Measurements from ENCODE around the gene SMARCAD1. TPM values are rescaled to one million over a fixed set of nuclear protein-coding genes. Genes with fewer than 3 reads are reported as not detected.
A peak's percentile ranks its signal among the peaks of the same experiment; 100 is the strongest.

The SMARCAD1 gene
- total RNA-seq, 1 experiment from 2014 or later: 76.7 TPM

DNA sequence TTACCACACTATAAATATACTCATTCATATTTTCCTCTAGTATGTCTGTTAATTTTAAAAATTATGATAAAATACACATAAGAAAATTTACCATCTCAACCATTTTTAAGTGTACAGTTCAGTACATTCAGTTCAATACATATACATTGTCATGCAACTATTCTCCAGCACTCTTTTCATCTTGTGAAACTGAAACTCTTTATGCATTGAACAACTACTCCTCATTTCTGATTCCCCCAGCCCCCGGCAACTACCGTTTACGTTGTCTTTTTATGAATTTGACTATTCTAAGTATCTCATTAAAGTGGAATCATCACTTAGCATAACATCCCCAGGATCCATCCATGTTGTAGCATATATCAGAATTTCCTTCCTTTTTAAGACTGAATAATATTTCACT lies 8.7 kb downstream of the SMARCAD1 start:
- no peaks in the 10 kb centered on the region for H3K9me2 ChIP-seq (replicated peaks; ENCODE audit: insufficient read depth, low read length)
- H4K20me1 ChIP-seq (ENCODE audit: insufficient read depth, low read depth, low read length): no peaks in the 10 kb centered on the region
- no peak overlapping the region for H3K4me3 ChIP-seq (ENCODE audit: low read length)
- peaks cover 90% of the 10 kb centered on the region for H3K79me2 ChIP-seq (ENCODE audit: low read length)
- no peak overlapping the region for H2AFZ ChIP-seq (ENCODE audit: low read length)
- H3K4me1 ChIP-seq (ENCODE audit: low read length): peaks cover 2% of the 10 kb centered on the region; the same call in 1 of the 2 replicates
- no peaks in the 10 kb centered on the region for H3K27me3 ChIP-seq (ENCODE audit: low read length)
- H3K36me3 ChIP-seq (ENCODE audit: insufficient read depth, low read length): peaks cover 70% of the 10 kb centered on the region
- no peak overlapping the region for H3K4me2 ChIP-seq (ENCODE audit: low read depth, low read length, poor library complexity, severe bottlenecking)
- no peaks in the 10 kb centered on the region for H3K9me3 ChIP-seq (ENCODE audit: low read length)
- DNase-seq: no peak
- H3K9ac ChIP-seq (ENCODE audit: low read length): no peak overlapping the region
- no peak overlapping the region for H3K27ac ChIP-seq (ENCODE audit: low read length)

DNA sequence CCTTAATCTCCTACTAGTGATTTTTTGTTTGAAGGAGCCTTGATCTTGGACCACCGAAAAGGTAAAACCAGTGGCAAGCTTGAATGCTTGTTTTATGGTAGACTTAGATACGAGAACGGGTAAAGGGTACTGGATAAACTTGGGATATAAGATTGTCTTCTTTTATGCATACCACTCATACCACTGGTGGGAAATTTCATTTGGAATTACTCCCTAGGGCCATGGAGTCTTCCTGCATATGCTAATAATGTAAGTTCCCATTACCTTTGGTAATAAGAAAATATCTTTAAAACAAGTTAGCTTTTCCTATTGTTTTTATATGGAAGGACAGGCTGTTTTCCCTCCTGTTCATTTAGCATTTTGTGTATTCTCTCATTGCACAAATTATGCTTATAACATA lies 11.7 kb downstream of the SMARCAD1 start:
- no peak overlapping the region for H3K9ac ChIP-seq (ENCODE audit: low read length)
- H2AFZ ChIP-seq (ENCODE audit: low read length): no peak overlapping the region
- peaks cover 95% of the 10 kb centered on the region for H3K79me2 ChIP-seq (ENCODE audit: low read length)
- no peak for DNase-seq
- no peak overlapping the region for H3K4me2 ChIP-seq (ENCODE audit: low read depth, low read length, poor library complexity, severe bottlenecking)
- no peaks in the 10 kb centered on the region for H3K27me3 ChIP-seq (ENCODE audit: low read length)
- no peak overlapping the region for H3K4me3 ChIP-seq (ENCODE audit: low read length)
- no peak overlapping the region for H3K27ac ChIP-seq (ENCODE audit: low read length)
- H3K9me3 ChIP-seq (ENCODE audit: low read length): no peaks in the 10 kb centered on the region
- peaks cover 3% of the 10 kb centered on the region; the same call in 1 of the 2 replicates for H4K20me1 ChIP-seq (ENCODE audit: insufficient read depth, low read depth, low read length)
- no peaks in the 10 kb centered on the region for H3K9me2 ChIP-seq (replicated peaks; ENCODE audit: insufficient read depth, low read length)
- peaks cover 59% of the 10 kb centered on the region for H3K36me3 ChIP-seq (ENCODE audit: insufficient read depth, low read length)
- H3K4me1 ChIP-seq (ENCODE audit: low read length): peaks cover 5% of the 10 kb centered on the region

DNA sequence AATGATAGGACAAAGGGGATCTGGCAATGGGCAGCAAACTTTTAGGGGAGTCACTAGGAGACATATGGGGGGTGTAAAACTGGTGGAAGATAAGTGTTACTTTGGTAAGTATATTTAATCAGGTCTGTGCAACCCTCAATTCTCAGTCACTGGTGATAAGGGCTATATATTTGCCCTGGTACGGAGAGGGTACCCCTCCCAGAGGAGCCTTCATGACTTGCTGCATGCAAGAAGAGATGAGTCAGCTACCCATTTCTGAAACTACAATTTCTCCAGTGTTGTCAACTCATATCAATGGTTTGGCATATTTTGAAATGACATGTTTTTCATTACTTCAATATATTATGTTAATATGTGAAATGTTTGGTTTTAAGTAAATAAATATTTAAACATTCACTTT lies 14.3 kb downstream of the SMARCAD1 start:
- Histone ChIP-seq H3K36me3 (ENCODE audit: insufficient read depth, low read length) (peaks cover 53% of the 10 kb centered on the region; the same call in 1 of the 2 replicates), H3K9ac (ENCODE audit: low read length) (no peak overlapping the region), H3K4me1 (ENCODE audit: low read length) (peaks cover 25% of the 10 kb centered on the region), H2AFZ (ENCODE audit: low read length) (no peak overlapping the region), H3K27me3 (ENCODE audit: low read length) (no peaks in the 10 kb centered on the region), H3K79me2 (ENCODE audit: low read length) (peaks cover 95% of the 10 kb centered on the region), H3K27ac (ENCODE audit: low read length) (no peak overlapping the region), H3K4me2 (ENCODE audit: low read depth, low read length, poor library complexity, severe bottlenecking) (no peak overlapping the region), H4K20me1 (ENCODE audit: insufficient read depth, low read depth, low read length) (peaks cover 3% of the 10 kb centered on the region), H3K9me3 (ENCODE audit: low read length) (no peaks in the 10 kb centered on the region), H3K9me2 (replicated peaks; ENCODE audit: insufficient read depth, low read length) (no peaks in the 10 kb centered on the region), H3K4me3 (ENCODE audit: low read length) (no peak overlapping the region)
- DNase-seq: no peak

DNA sequence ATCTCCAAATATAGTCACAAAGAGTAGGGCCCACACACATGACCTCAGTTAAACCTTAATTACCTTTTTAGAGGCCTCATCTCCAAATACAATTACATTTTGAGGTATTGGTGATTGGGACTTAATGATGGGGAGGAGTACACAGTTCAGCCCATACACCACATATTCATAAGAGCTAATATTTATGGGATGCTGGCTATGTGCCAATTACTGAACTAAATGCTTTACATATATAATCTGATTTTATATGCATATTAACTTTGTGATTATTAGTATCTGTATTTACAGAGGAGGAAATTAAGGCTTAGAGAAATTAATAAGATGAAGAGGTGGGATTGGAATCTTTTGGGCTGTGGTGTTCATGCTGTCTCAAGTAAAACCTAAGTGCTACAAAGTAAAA lies 17.8 kb downstream of the SMARCAD1 start:
- no peak for DNase-seq
- no peak overlapping the region for H3K9ac ChIP-seq (ENCODE audit: low read length)

DNA sequence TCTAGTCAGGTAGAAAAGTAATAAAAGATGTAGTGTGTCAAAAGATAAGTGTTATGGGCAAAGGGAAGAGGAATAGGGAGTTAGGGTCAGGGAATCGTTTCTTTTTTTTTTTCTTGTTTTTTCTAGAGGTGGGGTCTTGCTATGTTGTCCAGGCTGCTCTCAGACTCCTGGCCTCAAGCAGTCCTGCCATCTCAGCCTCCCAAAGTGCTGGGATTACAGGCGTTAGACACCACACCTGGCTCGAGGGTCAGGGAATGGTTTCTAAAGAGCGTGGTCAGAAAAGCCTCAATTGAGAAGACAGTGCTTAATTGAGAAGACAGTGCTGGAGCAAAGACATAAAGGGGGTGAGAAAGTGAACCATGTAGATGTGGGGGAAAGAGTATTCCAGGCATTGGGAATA lies 19.1 kb downstream of the SMARCAD1 start:
- no peak overlapping the region for H3K9ac ChIP-seq (ENCODE audit: low read length)
- H3K79me2 ChIP-seq (ENCODE audit: low read length): peaks cover 95% of the 10 kb centered on the region
- H3K9me2 ChIP-seq (replicated peaks; ENCODE audit: insufficient read depth, low read length): no peaks in the 10 kb centered on the region
- no peak overlapping the region for H3K27ac ChIP-seq (ENCODE audit: low read length)
- no peak overlapping the region for H3K4me2 ChIP-seq (ENCODE audit: low read depth, low read length, poor library complexity, severe bottlenecking)
- H4K20me1 ChIP-seq (ENCODE audit: insufficient read depth, low read depth, low read length): peaks cover 3% of the 10 kb centered on the region
- DNase-seq: no peak
- H3K9me3 ChIP-seq (ENCODE audit: low read length): no peaks in the 10 kb centered on the region
- no peaks in the 10 kb centered on the region for H3K27me3 ChIP-seq (ENCODE audit: low read length)
- H3K4me1 ChIP-seq (ENCODE audit: low read length): peaks cover 25% of the 10 kb centered on the region
- peaks cover 48% of the 10 kb centered on the region; the same call in 1 of the 2 replicates for H3K36me3 ChIP-seq (ENCODE audit: insufficient read depth, low read length)
- H3K4me3 ChIP-seq (ENCODE audit: low read length): no peak overlapping the region
- H2AFZ ChIP-seq (ENCODE audit: low read length): no peak overlapping the region

More for the DNA sequence above, 17.8 kb downstream of the SMARCAD1 start:
- Histone ChIP-seq H4K20me1 (ENCODE audit: insufficient read depth, low read depth, low read length) (peaks cover 3% of the 10 kb centered on the region), H3K4me1 (ENCODE audit: low read length) (peaks cover 25% of the 10 kb centered on the region), H3K9me2 (replicated peaks; ENCODE audit: insufficient read depth, low read length) (no peaks in the 10 kb centered on the region), H3K4me2 (ENCODE audit: low read depth, low read length, poor library complexity, severe bottlenecking) (peak overlapping the region; percentile 5), H3K79me2 (ENCODE audit: low read length) (peaks cover 94% of the 10 kb centered on the region), H3K27me3 (ENCODE audit: low read length) (no peaks in the 10 kb centered on the region), H3K36me3 (ENCODE audit: insufficient read depth, low read length) (peaks cover 50% of the 10 kb centered on the region; the same call in 1 of the 2 replicates), H3K4me3 (ENCODE audit: low read length) (no peak overlapping the region), H2AFZ (ENCODE audit: low read length) (no peak overlapping the region), H3K27ac (ENCODE audit: low read length) (no peak overlapping the region), H3K9me3 (ENCODE audit: low read length) (no peaks in the 10 kb centered on the region)

DNA sequence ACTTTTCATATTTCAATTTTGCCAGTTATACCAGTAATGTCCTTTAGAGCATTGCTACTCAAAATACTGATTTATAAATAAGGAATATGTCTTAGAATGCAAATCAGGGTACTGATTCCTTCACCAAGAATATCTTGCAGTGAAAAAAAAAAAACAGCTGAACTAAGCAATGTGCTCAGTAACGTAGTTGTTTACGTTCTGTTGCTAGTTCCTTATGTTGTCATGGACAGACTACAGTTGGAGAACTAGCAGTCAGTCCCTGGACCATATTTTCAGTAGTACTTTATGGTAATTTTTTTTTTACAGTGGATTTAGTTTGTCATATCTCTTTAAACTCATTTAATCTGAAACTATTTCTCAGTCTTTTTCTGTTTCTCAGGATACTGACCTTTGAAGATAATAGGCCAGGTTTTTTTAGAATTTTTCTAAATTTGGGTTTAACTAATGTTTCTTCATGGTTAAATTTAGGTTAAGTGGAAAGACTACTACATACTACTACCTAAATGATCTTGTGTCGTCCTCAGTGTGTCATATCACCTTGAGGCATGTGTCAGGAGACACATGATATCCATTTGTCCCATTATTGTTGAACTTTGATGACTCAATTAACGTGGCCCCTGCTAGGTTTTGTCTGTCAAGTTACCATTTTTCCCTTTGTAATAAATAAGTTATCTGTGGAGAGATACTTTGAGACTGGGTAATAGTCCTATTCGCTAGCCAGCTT lies 21.0 kb downstream of the SMARCAD1 start:
- no peak overlapping the region for H3K27ac ChIP-seq (ENCODE audit: low read length)
- H3K9me3 ChIP-seq (ENCODE audit: low read length): no peaks in the 10 kb centered on the region
- no peaks in the 10 kb centered on the region for H3K27me3 ChIP-seq (ENCODE audit: low read length)
- no peaks in the 10 kb centered on the region; the same call in 1 of the 2 replicates for H4K20me1 ChIP-seq (ENCODE audit: insufficient read depth, low read depth, low read length)
- no peak for DNase-seq
- no peak overlapping the region for H3K4me2 ChIP-seq (ENCODE audit: low read depth, low read length, poor library complexity, severe bottlenecking)
- H2AFZ ChIP-seq (ENCODE audit: low read length): no peak overlapping the region
- H3K4me3 ChIP-seq (ENCODE audit: low read length): no peak overlapping the region
- H3K9ac ChIP-seq (ENCODE audit: low read length): no peak overlapping the region
- peaks cover 94% of the 10 kb centered on the region for H3K79me2 ChIP-seq (ENCODE audit: low read length)
- no peaks in the 10 kb centered on the region for H3K9me2 ChIP-seq (replicated peaks; ENCODE audit: insufficient read depth, low read length)
- H3K4me1 ChIP-seq (ENCODE audit: low read length): peaks cover 25% of the 10 kb centered on the region
- H3K36me3 ChIP-seq (ENCODE audit: insufficient read depth, low read length): peaks cover 45% of the 10 kb centered on the region; the same call in 1 of the 2 replicates

DNA sequence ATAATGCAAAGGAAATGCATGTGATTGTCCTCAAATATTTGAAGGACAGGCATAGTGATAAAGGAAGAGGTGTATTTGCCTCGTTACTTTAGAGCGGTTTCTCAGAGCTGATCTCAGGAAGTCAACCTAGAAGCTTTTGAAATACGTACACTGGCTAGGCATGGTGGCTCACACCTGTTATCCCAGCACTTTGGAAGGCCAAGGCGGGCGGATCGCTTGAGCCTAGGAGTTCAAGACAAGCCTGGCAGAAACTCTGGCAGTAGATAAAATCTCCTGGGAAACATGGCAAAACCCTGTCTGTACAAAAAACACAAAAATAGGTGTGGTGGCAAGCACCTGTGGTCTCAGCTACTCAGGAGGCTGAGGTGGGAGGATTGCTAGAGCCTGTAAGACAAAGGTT lies 24.9 kb downstream of the SMARCAD1 start:
- H2AFZ ChIP-seq (ENCODE audit: low read length): no peak overlapping the region
- H3K27ac ChIP-seq (ENCODE audit: low read length): no peak overlapping the region
- H3K36me3 ChIP-seq (ENCODE audit: insufficient read depth, low read length): peaks cover 50% of the 10 kb centered on the region
- no peak overlapping the region for H3K4me3 ChIP-seq (ENCODE audit: low read length)
- no peak overlapping the region for H3K9ac ChIP-seq (ENCODE audit: low read length)
- no peaks in the 10 kb centered on the region for H3K9me2 ChIP-seq (replicated peaks; ENCODE audit: insufficient read depth, low read length)
- H3K4me1 ChIP-seq (ENCODE audit: low read length): no peaks in the 10 kb centered on the region
- no peak overlapping the region for H3K4me2 ChIP-seq (ENCODE audit: low read depth, low read length, poor library complexity, severe bottlenecking)
- H4K20me1 ChIP-seq (ENCODE audit: insufficient read depth, low read depth, low read length): no peaks in the 10 kb centered on the region
- no peaks in the 10 kb centered on the region for H3K27me3 ChIP-seq (ENCODE audit: low read length)
- H3K9me3 ChIP-seq (ENCODE audit: low read length): no peaks in the 10 kb centered on the region
- peaks cover 77% of the 10 kb centered on the region for H3K79me2 ChIP-seq (ENCODE audit: low read length)
- no peak for DNase-seq

DNA sequence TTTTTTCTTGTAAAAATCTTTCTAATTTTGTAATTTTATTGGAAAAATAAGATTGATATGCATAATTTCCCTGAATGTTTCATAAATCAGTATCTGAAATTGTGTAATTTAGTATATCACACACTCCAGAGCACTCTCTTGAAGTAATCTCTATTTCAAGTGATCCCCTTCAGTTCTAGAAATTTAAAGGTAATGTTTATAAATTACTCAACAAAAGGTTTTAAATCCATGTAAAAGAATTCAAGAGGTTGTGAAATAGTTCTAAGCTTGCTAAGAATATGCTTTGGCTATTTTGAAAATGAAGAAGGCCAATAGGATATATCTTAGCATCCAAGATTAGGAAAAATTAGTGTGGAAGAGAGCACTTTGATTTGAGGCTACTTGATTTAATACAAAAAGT lies 28.2 kb downstream of the SMARCAD1 start:
- Histone ChIP-seq H2AFZ (ENCODE audit: low read length) (no peak overlapping the region), H3K4me2 (ENCODE audit: low read depth, low read length, poor library complexity, severe bottlenecking) (no peak overlapping the region), H4K20me1 (ENCODE audit: insufficient read depth, low read depth, low read length) (no peaks in the 10 kb centered on the region), H3K36me3 (ENCODE audit: insufficient read depth, low read length) (peaks cover 41% of the 10 kb centered on the region), H3K9me2 (replicated peaks; ENCODE audit: insufficient read depth, low read length) (no peaks in the 10 kb centered on the region), H3K9ac (ENCODE audit: low read length) (no peak overlapping the region), H3K79me2 (ENCODE audit: low read length) (peaks cover 51% of the 10 kb centered on the region), H3K27me3 (ENCODE audit: low read length) (no peaks in the 10 kb centered on the region), H3K4me1 (ENCODE audit: low read length) (no peaks in the 10 kb centered on the region), H3K9me3 (ENCODE audit: low read length) (no peaks in the 10 kb centered on the region), H3K27ac (ENCODE audit: low read length) (no peak overlapping the region), H3K4me3 (ENCODE audit: low read length) (no peak overlapping the region)
- no peak for DNase-seq

Data from Karpas-422 (cell line).